Measurements from ENCODE around the gene RIIAD1. TPM values are rescaled to one million over a fixed set of nuclear protein-coding genes. Genes with fewer than 3 reads are reported as not detected.
"Not testable (repeated sequence)": the region's sequence is repeated elsewhere in the genome, so short reads cannot be mapped to it uniquely, and the experiment has no call there.

Gene RIIAD1
- total RNA-seq, 2 donors from 2014 or later = not detected

DNA sequence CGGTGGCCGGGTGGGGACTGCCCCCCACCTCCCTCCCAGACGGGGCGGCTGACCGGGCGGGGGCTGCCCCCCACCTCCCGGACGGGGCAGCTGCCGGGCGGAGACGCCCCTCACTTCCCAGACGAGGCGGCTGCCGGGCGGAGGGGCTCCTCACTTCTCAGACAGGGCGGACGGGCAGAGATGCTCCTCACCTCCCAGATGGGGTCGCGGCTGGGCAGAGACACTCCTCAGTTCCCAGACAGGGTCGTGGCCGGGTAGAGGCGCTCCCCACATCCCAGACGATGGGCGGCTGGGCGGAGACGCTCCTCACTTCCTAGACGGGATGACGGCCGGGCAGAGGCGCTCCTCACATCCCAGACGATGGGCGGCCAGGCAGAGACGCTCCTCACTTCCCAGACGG is 47.9 kb downstream of the RIIAD1 start:
- not testable (repeated sequence) for ATAC-seq; DNase-seq (ENCODE audit: low spot score); H3K4me3 Mint-ChIP-seq

DNA sequence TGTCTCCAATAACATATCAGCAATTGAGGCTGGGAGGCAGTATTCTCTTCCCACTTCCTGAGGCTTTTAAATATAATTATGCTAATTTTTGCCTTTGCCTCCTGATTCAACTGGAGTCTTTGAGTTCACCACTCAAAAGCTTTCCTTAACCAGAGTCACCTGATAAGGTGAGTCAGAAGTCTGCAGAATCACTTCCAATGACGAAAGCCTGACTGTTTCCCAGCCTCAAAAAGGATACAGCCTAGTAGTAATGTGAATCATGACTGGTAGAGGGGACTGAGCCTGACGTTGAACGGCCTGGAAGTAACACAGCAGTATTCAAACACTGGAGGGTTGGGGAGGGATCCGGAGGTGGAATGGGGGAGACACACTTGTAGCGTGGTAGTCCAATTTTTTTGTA is 52.4 kb downstream of the RIIAD1 start:
- no peak for DNase-seq (ENCODE audit: low spot score)
- Mint-ChIP-seq H3K27me3 (no peaks in the 10 kb centered on the region), H3K36me3 (peaks cover 9% of the 10 kb centered on the region), H3K9me3 (no peaks in the 10 kb centered on the region), H3K4me3 (no peak overlapping the region), H3K27ac (no peak overlapping the region), H3K4me1 (ENCODE audit: low read depth in 2 of 2) (no peaks in the 10 kb centered on the region)
- ATAC-seq = no peak

More for the DNA sequence above, 47.9 kb downstream of the RIIAD1 start:
- H3K9me3 Mint-ChIP-seq, H3K27ac Mint-ChIP-seq, H3K27me3 Mint-ChIP-seq, H3K36me3 Mint-ChIP-seq: not testable (repeated sequence)
- peaks cover 5 to 12% of the 10 kb centered on the region in 2 donors for H3K4me1 Mint-ChIP-seq (ENCODE audit: low read depth in 2 of 2)

DNA sequence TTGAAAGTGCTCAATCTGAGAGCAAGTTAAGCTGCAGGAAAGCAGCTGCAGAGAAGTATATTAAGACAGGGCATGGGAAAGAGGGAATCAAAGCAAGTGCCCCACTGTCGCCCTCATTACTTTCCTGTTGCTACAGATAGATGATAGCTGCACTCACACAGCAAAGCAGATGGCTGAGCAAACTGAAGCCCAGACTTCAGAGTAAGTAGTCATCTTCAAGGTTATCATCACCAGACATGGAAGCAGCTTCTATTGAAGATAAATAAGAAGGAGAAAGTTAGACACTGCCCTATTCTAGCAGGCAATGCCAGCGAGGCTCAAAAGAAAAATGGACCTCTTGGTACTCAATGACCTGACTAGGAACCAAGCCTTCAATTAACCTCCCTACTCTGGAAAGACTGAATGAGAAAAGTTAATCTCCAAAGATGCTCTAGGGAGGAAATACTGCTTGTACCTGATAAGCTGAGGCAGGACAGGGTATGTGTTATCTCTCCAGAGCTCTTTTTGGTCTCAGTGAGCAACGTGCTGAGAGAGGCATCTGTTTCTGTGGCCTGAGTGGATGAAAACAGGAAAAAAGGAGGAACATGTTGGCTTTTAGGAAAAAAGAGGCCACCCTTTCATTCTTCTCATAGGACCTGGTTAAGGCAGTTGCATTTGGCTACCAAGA is 53.1 kb downstream of the RIIAD1 start:
- peaks cover 16% of the 10 kb centered on the region for H3K36me3 Mint-ChIP-seq
- H3K4me1 Mint-ChIP-seq (ENCODE audit: low read depth in 2 of 2) = no peaks in the 10 kb centered on the region
- no peak for DNase-seq (ENCODE audit: low spot score)
- no peak overlapping the region for H3K27ac Mint-ChIP-seq
- no peaks in the 10 kb centered on the region for H3K9me3 Mint-ChIP-seq
- H3K4me3 Mint-ChIP-seq = no peak overlapping the region
- ATAC-seq = no peak
- H3K27me3 Mint-ChIP-seq = no peaks in the 10 kb centered on the region

DNA sequence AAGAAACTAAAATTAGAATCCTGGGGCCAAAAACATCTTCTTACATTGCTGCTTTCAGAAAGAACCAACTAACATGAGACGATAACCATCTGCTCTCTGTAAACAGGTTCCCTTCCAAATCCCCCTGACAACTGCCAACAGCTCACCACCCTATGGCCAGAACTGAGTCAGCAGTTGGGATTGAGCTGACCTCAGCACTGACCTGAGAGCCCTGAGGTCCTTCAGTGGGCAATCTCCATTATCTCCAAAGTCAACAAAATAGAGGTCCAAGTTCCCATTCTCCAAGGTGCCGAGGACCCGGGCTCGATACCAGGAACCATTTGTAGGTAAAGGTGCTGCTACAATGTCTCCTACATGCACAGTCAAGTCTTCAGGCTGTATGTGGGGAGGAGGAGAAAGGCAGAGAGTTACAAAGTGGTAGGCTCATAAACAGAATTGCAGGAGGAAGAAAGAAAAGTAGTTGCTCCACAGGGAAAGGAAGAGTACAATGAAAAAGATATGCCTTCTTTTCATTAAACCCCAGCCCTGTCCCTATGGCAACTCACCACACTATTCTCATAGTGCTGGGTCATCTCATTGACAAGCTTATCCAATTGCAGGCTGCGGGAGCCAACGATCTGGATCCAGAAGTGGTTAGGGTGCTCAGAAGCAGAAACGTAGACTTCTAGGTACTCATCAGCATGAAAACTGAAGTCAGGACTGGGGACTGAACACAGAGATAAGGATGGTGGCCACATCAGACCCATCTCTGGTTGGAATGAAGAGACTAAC is 54.8 kb downstream of the RIIAD1 start:
- Mint-ChIP-seq H3K36me3 (peaks cover 16% of the 10 kb centered on the region), H3K9me3 (no peaks in the 10 kb centered on the region), H3K27me3 (no peaks in the 10 kb centered on the region), H3K4me1 (ENCODE audit: low read depth in 2 of 2) (no peaks in the 10 kb centered on the region), H3K27ac (no peak overlapping the region), H3K4me3 (no peak overlapping the region)
- ATAC-seq (no peak), DNase-seq (ENCODE audit: low spot score) (no peak)

DNA sequence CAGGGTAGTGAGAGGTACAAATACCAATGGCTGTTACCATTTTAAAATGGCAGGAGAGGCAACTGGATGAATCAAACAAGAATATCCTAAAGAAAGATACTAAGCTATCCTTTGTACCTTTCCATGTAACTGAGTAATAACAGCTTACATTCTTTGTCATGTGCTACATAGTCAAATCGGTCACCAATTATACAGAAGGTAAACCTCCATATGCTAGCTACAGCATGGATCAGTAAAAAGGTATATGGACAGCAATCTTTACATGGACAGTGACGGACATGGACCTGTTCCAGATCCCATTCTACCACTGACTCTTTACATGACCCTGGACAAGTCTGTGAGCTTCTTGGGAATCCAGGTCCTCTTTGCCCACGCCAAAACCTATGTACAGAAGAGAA is 55.3 kb downstream of the RIIAD1 start:
- DNase-seq (ENCODE audit: low spot score) (no peak), ATAC-seq (no peak)
- H3K9me3 Mint-ChIP-seq = no peaks in the 10 kb centered on the region
- no peak overlapping the region for H3K27ac Mint-ChIP-seq
- no peaks in the 10 kb centered on the region for H3K27me3 Mint-ChIP-seq
- H3K36me3 Mint-ChIP-seq = peaks cover 16% of the 10 kb centered on the region
- no peak overlapping the region for H3K4me3 Mint-ChIP-seq
- no peaks in the 10 kb centered on the region for H3K4me1 Mint-ChIP-seq (ENCODE audit: low read depth in 2 of 2)

DNA sequence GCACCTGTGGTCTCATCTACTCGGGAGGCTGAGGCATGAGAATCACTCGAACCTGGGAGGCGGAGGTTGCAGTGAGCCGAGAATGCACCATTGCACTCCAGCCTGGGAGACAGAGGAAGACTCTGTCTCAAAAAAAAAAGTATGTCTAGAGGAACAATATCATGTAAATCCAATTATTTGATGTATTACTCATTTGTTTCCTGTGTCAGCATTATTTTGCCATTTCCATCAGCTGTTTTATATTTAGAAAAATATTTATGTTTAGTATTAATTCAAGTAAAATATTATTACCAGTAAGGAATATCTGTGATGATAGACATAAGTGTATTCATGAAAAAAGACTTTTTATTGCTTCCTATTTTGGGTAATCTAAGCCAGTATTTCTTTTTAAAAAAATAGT is 56.0 kb downstream of the RIIAD1 start:
- Mint-ChIP-seq H3K27ac (no peak overlapping the region), H3K4me1 (ENCODE audit: low read depth in 2 of 2) (no peaks in the 10 kb centered on the region), H3K9me3 (no peaks in the 10 kb centered on the region), H3K4me3 (no peak overlapping the region), H3K27me3 (no peaks in the 10 kb centered on the region), H3K36me3 (peaks cover 16% of the 10 kb centered on the region)
- no peak for DNase-seq (ENCODE audit: low spot score)
- ATAC-seq = no peak

Other genes with a start within 250 kb of the RIIAD1 start
- gene CGN, start 210.1 kb upstream of the RIIAD1 start, total RNA-seq = 1 to 10 TPM in 1 of 2 donors, under 1 TPM in 1; 0.31 to 1.8 TPM
- 1 to 10 TPM; 2.0 to 2.3 TPM for gene TUFT1, start 181.2 kb upstream of the RIIAD1 start, total RNA-seq
- 10 to 100 TPM; 28.3 to 34.2 TPM for gene SNX27, start 109.5 kb upstream of the RIIAD1 start, total RNA-seq
- not detected for gene CELF3, start 4.7 kb upstream of the RIIAD1 start, total RNA-seq
- gene MRPL9, start 42.0 kb downstream of the RIIAD1 start, total RNA-seq = 100 to 1,000 TPM; 107 to 161 TPM
- 10 to 100 TPM; 13.5 to 14.0 TPM for gene TDRKH, start 69.0 kb downstream of the RIIAD1 start, total RNA-seq
- not detected for gene LINGO4, start 83.9 kb downstream of the RIIAD1 start, total RNA-seq
- gene RORC, start 110.3 kb downstream of the RIIAD1 start, total RNA-seq = 1 to 10 TPM in 1 of 2 donors, under 1 TPM in 1; 0.17 to 1.3 TPM
- gene C2CD4D, start 118.3 kb downstream of the RIIAD1 start, total RNA-seq = 1 to 10 TPM in 1 of 2 donors, not detected in 1; 1.5 TPM
- gene THEM5, start 132.2 kb downstream of the RIIAD1 start, total RNA-seq = not detected
- gene THEM4, start 188.0 kb downstream of the RIIAD1 start, total RNA-seq = 10 to 100 TPM; 17.0 to 19.6 TPM

Data from natural killer cell treated with Interleukin-12 subunit alpha and Interleukin-12 subunit beta and Interleukin-15 and Interleukin-18, amount 100 ng/mL, for 72 hours (primary cell).